ENCODE results near the gene ACVR1.
"Not testable (repeated sequence)": the region's sequence is repeated elsewhere in the genome, so short reads cannot be mapped to it uniquely, and the experiment has no call there.

ACVR1 gene

GRCh38 chr2:157787364-157787938 is 88.7 kb downstream of the ACVR1 start:
- DNase-seq = no peak

DNA sequence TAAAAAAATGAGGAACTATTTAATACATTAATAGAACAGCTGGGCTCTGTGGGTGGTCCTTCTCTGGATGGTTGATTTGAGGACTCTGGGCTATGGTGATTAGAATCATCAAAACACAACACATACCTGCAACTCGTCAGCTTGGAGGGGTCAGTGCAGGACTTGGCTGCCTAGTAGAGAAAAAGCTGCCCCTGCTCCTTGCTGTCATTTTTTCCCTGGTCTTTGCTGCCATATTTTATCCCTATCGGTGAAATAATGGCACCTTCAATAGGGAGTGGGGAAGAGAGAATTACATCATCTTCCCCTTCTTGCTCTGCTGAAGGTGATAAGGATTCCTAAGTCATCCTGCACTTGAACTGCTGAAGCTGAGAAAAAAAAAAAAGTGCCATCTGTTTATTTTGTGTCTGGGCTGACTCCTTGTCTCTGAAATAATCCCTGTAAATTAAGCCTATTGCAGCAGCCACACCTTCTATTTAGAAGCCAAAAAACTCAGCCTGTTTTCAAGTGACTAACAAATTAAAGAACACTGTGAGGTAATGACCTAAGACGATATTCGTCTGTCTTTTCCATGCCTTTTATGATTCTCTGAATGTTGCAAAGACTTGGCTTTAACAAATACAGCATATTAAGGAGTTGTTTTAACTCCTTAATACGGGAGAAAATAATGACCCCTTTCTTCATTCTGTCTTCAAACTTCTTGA is 89.3 kb downstream of the ACVR1 start:
- DNase-seq = no peak

GRCh38 chr2:157785866-157786662 is 90.1 kb downstream of the ACVR1 start:
- no peak for DNase-seq

GRCh38 chr2:157785200-157785599 is 90.9 kb downstream of the ACVR1 start:
- DNase-seq = no peak

- no peak for DNase-seq
Measured at GRCh38 chr2:157784823-157785175, 91.3 kb downstream of the ACVR1 start.

- no peak for DNase-seq
Measured at GRCh38 chr2:157784169-157784822, 91.8 kb downstream of the ACVR1 start.

DNA sequence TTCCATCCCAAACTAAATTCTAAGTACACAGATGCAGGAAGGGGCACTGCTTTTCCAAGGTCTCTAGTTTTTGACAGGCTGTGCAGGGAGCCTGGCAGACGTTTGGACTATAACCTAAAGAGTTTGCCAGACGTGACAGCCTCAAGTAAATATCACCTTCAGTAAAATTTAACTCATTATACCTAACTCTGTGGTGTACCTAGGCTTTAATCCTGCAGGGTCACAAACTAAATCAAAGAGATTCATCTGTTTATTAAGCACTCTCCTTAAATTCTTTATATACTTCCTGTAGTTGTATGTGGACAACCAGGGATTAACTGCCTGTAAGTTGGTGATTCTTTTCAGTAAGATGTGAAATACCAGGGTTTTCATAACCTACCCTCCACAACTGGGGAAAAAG is 92.9 kb downstream of the ACVR1 start:
- no peak for DNase-seq

DNA sequence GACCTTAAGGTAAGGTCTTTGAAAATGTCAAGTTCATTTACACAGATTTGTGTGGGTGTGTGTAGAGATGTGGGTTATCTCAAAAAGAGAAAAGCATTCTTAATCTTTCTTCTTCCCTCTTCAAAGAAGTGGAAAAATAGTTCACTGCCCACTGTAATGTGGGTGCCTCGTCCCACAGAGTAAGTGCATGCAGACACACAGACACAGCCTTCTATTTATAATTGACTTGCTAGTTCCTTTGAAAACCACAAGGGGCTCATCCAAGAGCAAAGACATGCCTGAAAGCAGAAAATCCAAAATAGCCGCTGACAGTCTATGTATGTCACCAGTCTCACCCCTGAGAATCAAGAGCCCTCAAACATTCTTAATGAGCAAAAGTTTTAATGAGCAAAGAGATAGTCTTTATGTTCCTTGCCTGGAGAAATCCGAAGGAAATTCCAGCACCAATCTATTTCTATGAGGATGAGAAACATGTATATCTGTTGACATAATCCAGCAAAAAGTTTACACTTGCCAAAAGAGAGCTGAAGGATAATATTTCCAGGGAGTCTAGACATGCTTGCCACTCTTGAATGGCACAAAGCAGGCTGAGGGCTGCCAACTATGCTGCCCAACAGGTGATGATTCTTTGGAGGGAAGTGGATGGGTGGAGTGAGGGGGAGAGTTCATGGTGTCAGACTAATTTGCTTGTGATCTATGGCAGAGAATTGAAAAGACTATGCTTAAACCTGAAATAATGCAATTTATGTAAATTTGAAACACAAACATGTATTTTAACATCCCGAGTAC is 93.9 kb downstream of the ACVR1 start:
- DNase-seq = no peak

GRCh38 chr2:157780211-157780610 is 95.9 kb downstream of the ACVR1 start:
- no peak for DNase-seq

DNA sequence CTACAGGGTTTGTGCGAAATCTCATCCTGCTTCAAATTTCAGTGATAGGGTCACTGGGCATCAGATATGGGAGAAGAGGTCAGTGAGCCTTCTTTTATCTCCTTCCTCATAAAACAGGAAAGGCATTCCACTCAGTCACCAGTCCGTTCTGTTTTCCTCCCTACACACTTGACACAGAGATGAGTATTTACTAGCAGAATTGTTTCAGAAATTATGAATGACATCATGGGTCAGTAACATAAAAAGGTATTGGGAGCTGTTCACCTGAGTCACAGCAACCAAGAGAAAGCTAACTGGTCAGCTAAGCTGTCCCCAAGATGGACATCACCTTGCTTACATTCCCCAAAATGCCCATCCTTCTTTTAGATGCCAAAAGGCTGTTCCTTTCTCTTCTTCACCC is 96.3 kb downstream of the ACVR1 start:
- no peak for DNase-seq

DNA sequence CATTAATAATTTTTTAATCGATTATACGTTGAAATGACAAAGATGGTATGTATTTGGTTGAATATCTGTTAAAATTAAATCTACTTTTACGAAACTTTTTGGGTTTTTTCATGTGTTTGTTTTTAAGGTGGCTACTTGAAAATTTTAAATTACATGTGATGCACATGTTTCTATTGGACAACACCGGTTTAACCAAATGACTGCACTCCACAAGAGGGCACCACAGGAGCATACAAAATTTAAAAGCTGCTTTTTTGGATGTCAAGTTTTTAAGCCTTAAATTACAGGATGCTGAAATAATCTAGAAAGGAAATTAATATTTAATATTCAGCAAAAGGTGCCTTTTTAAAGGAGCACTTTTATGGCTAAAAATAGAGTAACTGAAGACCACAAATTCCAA is 98.7 kb downstream of the ACVR1 start:
- peak; percentile 19 to 71 for DNase-seq

DNA sequence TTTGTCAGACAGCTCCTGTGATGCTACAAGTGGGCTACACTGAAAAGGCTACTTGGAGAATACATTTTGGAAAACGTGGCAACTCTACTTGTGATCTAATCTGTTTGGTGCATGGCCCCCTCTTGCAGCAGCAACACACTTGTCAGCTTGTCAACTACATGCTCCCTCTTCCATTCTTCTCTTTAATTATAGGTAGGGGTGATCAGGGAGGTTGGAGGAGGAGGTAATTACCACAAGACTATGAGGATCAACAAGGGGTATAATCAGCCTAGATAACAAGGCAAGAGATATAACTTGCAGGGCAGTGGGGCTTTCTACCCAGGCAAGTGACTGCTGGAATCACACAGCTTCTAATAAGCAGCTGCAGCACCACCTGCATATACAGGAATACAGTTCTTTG is 104.9 kb downstream of the ACVR1 start:
- DNase-seq = no peak

DNA sequence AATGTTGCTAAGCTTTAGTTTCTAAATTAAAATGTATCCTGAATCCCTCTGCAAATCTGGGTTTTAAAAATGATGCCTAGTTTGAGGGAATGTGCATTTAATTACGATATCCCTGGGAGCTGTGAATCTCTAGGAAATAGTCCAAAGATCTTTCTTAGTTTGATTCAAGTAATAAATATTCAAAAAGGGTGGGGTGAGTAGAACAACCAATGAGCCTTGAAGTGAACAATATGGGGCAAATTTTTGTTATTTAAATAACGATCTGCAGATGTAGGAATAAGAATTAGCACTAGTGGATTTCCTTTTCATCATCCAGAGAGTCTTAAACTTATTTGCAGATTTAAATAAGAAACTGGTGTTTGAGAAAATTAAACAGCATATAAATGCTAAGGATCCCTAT is 106.3 kb downstream of the ACVR1 start:
- DNase-seq = no peak

GRCh38 chr2:157764386-157764785 is 111.7 kb downstream of the ACVR1 start:
- no peak for DNase-seq

DNA sequence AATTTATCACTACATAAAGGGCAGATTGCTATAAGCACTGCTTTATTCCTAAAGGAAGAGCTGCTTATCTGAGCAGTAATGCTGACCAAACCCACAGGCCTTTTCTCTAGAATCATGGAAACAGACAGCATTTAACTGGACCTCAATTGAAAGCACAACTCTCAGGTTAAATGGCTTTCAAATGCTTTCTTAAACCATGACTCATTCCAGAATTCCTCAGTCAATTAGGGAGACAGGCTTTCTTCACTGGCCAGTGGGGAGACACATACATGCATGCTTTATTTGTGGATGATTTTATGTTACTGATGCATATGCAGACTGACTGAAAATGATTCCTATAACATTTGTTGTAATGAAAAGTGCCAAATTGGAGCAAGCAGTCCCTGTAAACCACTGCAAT is 114.6 kb downstream of the ACVR1 start:
- DNase-seq = no peak

DNA sequence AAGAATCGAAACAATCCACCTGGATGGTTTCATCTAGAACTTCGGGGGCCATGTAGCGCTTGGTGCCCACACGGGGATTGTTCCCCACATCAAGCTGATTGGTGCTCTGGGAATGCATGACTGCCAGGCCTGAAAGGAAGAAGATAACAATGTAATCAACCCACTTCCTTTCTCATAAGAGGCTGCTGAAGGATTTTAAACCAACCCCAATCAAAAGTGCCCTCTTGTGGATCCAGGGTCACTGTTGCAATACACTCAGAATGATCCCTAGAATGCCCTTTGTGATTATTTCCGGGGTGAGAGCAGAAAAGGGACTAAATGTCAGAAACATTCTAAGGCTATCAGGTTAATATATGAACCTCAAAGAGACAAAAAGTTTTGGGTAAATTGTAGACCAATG is 115.2 kb downstream of the ACVR1 start:
- DNase-seq = no peak

DNA sequence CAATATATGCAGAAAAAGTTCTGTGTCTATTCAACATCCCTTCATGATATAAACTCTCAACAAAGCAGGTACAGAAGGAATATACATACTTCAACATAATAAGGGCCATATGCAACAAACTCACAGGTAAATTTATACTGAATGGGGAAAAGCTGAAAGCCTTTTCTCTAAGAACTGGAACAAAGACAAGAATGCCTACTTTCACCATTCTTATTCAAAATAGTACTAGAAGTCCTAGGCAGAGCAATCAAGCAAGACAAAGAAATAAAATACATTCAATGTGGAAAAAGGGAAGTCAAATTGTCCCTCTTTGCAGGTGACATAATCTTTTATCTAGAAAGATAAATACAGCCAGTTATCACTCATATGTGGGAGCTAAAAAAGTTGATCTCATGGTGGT is 116.3 kb downstream of the ACVR1 start:
- DNase-seq = no peak

- DNase-seq = no peak
Measured at GRCh38 chr2:157758586-157758985, 117.5 kb downstream of the ACVR1 start.

GRCh38 chr2:157757500-157757899 is 118.6 kb downstream of the ACVR1 start:
- no peak for DNase-seq

DNA sequence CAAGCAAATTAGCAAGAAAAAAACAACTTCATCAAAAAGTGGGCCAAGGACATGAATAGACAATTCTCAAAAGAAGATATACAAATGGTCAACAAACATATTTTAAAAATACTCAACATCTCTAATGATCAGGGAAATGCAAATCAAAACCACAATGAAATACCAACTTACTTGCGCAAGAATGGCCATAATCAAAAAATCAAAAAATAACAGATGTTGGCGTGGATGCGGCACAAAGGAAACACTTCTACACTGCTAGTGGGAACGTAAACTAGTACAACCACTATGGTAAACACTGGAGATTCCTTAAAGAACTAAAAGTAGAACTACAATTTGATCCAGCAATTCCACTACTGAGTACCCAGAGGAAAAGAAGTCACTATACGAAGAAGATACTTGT is 119.7 kb downstream of the ACVR1 start:
- not testable (repeated sequence) for DNase-seq

DNA sequence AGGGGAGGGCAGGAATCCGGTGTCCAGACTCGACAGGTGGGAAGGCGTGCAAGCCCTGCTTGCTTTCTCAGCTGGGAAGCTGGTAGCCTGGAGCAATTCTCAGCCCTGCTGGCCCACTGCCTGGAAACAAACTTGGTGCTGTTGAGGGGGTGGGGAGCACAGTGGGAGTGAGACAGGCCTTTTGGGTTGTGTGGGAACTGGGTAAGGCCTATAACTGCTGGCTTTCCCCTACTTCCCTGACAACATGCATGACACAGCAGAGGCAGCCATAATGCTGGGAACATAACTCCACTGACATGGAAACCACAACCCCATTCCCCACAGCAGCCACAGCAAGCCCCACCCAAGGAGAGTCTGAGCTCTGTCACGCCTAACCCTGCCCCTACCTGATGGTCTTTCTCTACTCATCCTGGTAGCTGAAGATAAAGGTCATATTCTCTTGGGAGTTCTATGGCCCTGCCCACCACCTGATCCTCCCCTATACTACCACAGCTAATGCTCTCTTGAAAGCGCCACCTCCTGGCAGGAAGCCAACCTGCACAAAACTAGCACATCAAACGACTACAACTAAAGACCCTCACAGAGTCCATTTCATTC is 124.6 kb downstream of the ACVR1 start:
- DNase-seq = no peak

- DNase-seq = no peak
Measured at GRCh38 chr2:157749684-157750083, 126.4 kb downstream of the ACVR1 start.
